ENCODE results near the gene IGHMBP2.

IGHMBP2 gene

DNA sequence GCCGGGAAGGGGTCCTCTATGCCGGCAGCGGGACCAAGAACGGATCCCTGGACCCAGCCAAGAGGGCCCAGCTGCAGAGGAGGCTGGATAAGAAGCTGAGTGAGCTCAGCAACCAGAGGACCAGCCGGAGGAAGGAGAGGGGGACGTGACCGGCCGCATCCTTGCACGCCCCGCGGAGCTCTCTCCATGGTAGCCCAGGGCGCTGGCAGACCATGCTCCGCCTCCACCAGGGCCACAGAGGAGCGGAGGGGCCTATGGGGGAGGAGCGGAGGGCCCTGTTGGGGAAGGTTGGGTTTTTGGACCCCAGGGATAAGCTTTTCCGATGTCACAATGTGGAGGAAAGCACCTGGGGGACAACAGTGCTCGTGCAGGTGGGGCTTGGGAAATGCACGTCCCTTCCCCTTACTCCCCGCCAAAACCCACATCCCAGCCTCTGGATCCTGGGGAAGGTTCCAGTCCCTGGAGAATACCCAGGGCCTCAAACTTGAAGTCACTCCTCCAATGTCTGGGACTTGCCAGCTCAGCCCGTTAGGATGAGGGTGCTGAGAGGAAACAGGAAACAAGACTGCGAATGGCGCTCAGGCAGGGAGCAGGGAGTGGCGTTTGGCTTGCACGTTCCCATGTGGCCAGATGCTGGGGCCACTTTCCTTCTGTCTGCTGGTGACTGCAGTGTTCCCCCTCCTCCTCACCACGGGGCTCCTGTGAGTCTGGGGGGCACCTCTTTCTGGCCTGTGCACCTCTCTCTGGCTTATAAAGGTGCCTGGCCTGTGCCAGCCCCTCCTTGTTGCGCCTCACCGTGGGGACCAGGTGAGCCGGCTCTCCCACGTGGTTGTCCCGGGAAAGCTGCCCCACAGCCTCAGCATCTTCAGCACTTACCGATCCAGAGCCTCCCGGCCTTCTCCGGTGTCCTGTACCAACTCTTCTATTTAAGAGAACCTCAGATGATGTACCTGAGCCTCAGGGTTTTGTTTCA lies 36.2 kb downstream of the IGHMBP2 start:
- no peak for DNase-seq (ENCODE audit: low read depth)

DNA sequence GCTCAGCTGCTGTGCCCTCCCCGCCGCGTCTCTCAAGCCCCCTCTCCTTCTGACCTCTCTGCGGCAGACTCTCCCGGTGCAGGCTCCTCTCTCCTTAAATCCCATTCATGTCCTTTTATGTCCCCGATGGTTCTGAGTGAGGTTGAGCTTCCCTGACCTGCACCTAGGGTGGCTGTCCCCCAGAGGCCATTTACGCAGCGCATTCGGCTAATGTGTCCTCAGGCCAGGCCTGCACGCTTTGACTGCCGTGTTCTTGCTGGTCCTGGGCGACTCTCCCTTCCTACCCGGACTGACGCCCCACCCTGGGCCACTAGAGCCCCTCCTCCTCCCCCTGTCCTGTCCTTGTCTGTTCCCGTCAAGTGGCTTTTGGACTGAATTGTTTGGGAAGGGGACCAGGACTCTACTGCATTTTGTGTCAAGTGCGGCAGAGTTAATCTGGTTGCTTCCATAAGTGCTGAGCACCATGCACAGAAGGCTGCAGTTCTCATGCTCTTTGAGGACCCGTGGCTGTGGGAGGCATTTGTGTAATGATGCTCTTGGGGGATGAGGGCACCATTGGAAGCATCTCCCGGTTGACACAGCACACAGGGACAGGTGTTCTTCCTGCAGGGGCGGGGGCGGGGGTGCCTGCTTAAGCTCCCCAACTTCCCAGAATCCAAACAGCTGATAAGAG lies 37.1 kb downstream of the IGHMBP2 start:
- no peak for DNase-seq (ENCODE audit: low read depth)

DNA sequence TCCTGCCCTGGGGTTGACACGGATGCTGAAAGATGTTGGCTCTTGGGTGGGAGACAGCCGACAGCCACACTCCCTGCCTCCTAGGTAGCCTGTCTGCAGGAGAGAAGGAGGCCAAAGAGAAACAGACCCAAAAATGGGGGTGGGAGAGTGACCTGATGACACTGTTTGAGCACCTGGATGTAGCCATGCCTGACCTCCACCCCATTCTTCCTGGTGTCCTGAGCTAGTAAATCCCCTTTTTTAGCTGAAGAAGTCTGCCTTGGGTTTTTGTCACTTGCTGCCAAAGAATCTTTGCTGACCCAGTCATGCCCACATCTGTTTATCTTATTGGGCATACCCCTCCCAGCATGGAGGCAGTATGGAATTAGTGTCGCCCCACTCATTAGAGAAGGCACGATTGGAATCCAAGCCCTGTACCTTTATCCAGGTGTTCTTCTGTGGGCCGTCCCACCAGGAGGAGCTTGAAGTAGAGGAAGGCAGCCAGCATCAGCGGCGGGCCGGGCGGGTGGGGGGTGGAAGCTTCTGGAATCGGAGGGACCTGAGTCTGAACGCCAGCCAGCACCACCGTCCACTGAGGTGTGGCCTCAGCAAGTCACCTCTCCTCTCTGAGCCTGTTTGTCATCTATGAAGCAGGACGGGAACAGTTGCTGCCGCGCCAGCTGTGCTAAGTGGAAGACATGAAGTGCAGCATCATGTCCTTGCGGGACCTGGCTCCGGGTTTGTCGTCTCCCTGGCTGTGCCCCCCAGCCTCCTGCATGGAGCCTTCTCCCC lies 37.8 kb downstream of the IGHMBP2 start:
- DNase-seq (ENCODE audit: low read depth), result no peak

DNA sequence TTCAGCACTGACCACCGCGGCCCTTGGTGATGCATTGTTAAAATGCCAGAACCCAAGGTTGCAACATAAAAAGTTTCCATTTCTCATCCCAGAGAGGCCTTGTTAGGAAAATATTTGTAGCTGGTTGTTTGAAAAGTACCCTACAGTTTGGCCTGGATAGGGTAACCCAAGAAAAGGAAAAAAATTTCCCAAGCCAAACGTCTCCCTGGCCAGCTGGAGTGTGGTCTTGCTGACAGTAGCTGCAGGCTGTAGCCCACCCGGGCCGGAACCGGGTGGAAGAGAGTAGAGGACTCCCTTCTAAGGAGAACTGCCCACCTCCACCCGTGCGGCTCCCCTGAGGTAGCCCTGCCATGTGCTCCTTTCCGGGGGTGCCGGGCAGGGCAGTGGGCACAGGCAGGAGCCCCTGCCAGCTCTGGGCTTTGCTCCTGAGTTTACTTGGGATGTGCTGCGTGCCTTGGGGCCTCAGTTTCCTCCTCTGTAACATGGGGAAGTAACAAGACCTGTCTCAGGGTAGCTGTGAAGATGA lies 38.5 kb downstream of the IGHMBP2 start:
- no peak for DNase-seq (ENCODE audit: low read depth)

DNA sequence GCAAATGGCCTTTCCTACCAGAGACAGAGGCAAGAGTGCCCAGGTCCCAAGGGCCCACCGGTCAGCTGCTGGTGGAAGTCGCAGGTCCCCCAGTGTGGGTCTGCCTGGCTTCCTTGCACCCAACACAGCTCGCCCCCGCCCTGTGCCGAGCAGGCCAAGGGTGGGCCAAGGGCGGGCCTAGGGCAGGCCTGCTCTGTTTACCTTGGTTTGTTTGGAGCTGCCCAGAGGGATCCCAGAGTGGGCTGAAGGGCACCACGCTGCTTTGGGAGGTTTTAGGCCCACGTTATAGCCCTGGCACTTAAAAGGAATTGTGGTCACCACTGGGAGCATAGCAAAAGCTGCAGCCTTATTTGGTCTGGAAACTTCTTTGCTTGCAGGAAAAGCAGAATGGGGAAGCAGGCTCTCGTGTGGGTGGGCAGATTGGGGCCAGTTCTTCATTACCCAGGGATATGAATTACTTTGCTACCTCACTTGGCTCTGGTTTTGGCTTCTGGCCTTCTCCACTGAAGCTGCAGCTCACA lies 39.1 kb downstream of the IGHMBP2 start:
- DNase-seq (ENCODE audit: low read depth), result no peak

GRCh38 chr11:68946416-68947090 lies 42.9 kb downstream of the IGHMBP2 start:
- no peak for DNase-seq (ENCODE audit: low read depth)

DNA sequence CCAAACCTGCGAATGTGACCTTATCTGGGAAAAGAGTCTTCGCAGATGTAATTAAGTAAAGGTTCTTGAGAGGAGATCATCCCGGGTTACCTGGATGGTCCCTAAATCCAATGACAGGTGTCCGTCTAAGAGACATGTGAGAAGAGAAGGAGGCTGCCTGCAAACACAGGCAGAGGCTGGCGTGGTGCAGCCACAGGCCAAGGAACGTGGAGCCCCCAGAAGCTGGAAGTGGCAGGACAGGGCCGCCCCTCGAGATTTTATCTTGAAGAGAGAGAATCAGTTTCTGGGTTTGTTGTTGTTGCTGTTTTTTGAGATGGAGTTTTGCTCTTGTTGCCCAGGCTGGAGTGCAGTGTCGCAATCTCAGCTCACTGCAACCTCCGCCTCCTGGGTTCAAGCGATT lies 43.5 kb downstream of the IGHMBP2 start:
- DNase-seq (ENCODE audit: low read depth), result no peak

GRCh38 chr11:68948496-68948895 lies 44.8 kb downstream of the IGHMBP2 start:
- DNase-seq (ENCODE audit: low read depth), result no peak

- DNase-seq (ENCODE audit: low read depth), result no peak
Observed at GRCh38 chr11:68948935-68949334, 45.2 kb downstream of the IGHMBP2 start.

DNA sequence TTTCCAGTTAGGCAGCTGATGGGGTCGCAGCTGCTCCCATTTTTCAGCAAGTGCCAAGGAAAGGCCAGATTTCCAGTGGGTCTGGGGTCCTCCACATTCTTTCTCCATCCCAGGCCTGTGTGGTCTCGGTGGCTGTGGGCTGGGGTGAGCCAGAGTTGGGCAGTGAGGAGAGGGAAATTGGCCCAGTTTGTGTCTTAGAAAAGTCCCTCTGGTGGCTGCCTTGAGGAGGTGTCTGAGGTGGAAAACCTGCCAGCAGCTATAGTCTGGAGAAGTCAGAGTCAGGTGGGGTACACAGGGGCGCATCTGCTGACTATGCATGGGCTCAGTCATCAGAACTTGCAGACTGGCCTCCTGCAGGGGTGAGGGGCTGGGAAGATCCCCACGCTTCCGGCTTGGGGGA lies 46.6 kb downstream of the IGHMBP2 start:
- DNase-seq (ENCODE audit: low read depth), result no peak

DNA sequence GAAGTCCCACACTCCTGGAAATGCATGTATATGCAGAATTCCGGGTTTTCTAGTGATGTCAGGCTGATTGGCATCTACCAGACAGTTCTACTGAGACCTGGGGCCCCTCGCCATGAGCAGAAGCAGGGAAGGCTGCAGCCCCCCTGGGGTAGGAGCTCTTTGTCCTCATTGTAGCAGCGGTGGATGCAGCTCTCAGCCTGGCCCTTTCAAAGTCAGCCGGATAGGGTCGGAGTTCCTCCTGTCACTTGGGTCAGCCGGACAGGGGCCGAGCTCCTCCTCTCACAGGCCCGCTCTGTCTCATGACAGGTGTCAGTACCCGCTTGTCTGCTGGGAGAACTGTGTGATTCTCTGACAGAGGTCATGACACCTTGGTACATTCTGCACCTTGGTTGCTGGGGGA lies 47.1 kb downstream of the IGHMBP2 start:
- no peak for DNase-seq (ENCODE audit: low read depth)

DNA sequence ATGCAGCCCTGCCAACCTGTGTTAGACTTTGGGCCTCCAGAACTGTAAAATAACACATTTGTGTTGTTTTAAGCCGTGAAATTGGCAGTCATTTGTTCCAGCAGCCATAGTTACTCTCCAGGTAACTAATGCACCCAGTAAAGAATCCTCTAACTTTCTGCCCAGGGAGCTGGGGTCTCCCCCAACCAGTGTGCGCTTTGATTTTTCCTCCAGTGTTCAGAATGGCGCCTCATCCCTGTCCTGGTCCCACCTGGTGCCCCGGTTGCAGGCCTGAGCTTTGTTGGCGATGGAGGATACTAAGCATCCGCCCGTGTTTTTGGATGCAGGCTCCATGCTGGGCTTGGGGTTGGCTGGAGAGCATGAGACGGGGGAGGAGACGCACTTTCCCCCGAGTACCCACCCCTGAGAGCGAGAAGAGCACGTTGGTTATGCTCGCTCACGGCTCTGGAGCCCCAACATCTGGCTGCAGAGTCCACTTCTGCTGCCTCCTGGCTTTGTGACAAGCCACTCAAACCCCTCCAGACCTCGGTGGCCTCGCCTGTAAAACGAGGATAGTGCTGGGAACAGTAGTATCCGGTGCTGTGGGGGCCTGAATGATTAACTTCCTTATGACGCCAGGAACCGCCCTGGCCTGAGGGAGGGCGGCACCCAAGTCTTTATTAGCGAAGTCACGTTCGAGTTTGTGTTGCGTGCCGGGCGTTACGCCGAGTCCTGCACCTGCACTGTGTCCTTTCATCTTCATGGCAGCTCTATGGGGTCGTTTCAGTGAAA lies 51.3 kb downstream of the IGHMBP2 start:
- no peak for DNase-seq (ENCODE audit: low read depth)

DNA sequence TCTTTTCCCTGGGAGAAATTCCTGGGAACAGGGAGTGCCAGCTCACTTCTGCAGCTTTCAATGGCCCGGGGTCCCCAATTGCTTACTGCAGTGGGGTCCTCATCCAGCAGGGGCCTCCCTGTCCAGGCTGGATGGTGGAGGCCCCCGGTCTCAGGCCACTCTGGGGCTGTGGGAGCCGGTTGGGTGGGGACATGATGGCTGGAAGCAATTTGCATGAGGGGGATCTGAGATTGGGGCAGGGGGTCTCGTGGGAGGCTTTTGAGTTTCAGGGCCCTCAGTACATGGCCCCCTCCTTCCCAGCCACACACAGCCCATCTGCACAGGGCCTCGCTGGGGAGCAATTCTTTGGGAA lies 51.9 kb downstream of the IGHMBP2 start:
- DNase-seq (ENCODE audit: low read depth), result no peak

DNA sequence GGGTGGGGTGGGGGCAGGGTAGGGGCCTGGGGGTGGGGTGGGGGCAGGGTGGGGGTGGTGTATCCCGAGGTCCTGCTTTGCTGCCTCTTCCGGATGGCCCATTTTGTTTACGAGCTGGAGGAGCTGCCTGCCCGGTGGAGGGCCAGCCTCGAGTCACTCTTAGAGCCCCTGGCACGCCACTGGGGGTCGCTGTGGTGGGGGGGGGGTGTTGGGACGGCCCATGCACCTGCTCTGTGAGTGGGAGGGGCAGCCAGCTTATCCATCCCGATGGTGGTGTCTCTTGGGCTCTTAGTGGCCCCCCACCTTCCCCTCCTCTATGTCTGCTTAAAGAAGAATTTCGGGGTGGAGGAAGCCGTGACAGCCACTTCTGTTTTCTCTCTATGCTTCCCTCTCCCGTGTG lies 52.5 kb downstream of the IGHMBP2 start:
- no peak for DNase-seq (ENCODE audit: low read depth)

GRCh38 chr11:68956547-68957254 lies 53.0 kb downstream of the IGHMBP2 start:
- no peak for DNase-seq (ENCODE audit: low read depth)

GRCh38 chr11:68958211-68958610 lies 54.5 kb downstream of the IGHMBP2 start:
- no peak for DNase-seq (ENCODE audit: low read depth)

DNA sequence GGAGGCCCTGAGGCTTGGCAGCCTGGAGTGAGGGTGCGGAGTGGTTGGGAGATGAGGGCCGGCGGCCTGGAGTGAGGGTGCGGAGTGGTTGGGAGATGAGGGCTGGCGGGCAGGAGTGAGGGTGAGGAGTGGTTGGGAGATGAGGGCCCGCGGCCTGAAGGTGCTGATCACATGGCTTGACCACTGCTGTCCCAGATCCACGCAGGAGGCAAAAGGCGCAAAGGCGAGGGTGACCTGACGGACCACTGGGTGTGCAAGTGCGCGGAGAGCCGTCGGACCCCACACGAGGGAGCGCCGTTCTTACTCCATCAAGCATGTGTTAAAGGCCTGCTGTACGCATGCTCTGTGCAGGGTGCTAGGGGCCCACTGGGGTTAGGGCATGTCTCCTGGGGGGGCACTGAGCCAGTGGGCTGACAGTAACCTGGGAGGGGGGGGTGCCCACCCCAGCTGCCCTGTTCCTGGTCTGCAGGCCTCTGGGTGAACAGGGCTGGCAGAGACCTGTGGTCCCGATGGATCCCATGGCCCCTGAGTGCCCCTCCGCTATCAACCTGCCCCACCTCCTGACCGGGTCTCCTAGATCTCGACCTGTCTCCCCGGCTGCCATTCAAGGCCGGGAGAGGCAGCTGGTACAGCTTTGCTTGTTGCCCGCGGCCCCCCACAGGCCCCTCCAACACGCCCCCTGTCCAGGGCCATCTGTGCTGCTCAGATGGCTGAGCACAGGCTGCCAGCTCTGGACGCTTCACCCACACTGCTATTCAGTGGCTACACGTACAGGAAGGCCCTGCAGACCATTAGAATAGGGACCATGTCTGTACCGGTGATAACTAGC lies 56.0 kb downstream of the IGHMBP2 start:
- DNase-seq (ENCODE audit: low read depth), result no peak

- no peak for DNase-seq (ENCODE audit: low read depth)
Observed at GRCh38 chr11:68960294-68961071, 56.8 kb downstream of the IGHMBP2 start.
